Sigmoid colon (tissue), 4 donors: ENCODE data around the gene LDLRAD4.

ENCODE experiments used
- POLR2A ChIP-seq, 2 donors: fragments of 450-650 bp; IDR thresholded peaks; one replicate each; pipeline ENCODE4 v1.6.1; 2016; ENCODE audit warnings: antibody characterized with exemption in 2 of 2, mild to moderate bottlenecking in 2 of 2, moderate library complexity in 2 of 2
- POLR2AphosphoS5 ChIP-seq, 4 donors: sonication (generic); formaldehyde crosslinking; IDR thresholded peaks; one replicate each; pipeline ENCODE4 v1.6.1; 2017; ENCODE audit warnings: antibody characterized with exemption in 4 of 4
- TF ChIP-seq, protein P1 (sequence below), 4 experiments: fragments of 450-650 bp in 3 of 4; fragments of 200-600 bp in 1 of 4; IDR thresholded peaks; one replicate each; pipeline ENCODE4 v1.5.1; 2016 to 2019; ENCODE audit warnings: antibody characterized with exemption in 4 of 4, mild to moderate bottlenecking in 3 of 4, moderate library complexity in 2 of 4

DNA sequence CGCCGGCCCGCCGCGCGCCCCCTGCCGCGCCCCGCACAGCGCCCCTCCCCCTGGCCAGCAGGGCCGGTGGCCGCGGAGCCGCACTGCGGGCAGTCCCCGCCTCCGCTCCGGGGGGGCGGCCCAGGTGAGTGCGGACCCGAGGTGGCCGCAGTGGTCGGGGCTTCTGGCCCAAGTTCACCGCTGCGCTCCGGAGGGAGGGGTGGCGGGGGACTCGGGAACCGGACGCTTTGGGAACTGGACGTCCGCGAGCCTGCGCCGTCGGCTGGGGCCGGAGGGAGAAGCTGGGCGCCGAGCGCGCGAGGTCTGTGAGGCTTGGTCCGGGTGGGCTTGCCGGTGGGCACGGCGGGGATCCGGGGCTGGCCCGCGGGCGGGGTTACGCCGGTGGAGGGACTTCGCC is 591 bp upstream of the LDLRAD4 start:
- TF ChIP-seq POLR2AphosphoS5 (IDR thresholded peaks at IDR 0.05): peak in 1 of 4 donors; percentile 2
- TF ChIP-seq, protein P1, sequence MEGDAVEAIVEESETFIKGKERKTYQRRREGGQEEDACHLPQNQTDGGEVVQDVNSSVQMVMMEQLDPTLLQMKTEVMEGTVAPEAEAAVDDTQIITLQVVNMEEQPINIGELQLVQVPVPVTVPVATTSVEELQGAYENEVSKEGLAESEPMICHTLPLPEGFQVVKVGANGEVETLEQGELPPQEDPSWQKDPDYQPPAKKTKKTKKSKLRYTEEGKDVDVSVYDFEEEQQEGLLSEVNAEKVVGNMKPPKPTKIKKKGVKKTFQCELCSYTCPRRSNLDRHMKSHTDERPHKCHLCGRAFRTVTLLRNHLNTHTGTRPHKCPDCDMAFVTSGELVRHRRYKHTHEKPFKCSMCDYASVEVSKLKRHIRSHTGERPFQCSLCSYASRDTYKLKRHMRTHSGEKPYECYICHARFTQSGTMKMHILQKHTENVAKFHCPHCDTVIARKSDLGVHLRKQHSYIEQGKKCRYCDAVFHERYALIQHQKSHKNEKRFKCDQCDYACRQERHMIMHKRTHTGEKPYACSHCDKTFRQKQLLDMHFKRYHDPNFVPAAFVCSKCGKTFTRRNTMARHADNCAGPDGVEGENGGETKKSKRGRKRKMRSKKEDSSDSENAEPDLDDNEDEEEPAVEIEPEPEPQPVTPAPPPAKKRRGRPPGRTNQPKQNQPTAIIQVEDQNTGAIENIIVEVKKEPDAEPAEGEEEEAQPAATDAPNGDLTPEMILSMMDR (IDR thresholded peaks at IDR 0.05): no peak
- TF ChIP-seq POLR2A (IDR thresholded peaks at IDR 0.05): no peak
